A673 (cell line): ENCODE measurements around the gene TSPAN5. TPM values are rescaled to one million over a fixed set of nuclear protein-coding genes. Genes with fewer than 3 reads are reported as not detected.

Experiments used
- BruUV-seq: library from RNA; stranded (reverse); fragments of 400-500 nt; replicated peaks from 2 replicates; lab custom pipeline; 2021; lab: Mats Ljungman, UMichigan
- CTCF ChIA-PET: fragments of 300-600 bp; sonication (Branson Sonifier 250); formaldehyde crosslinking; loops from one replicate; lab custom pipeline; 2022; ENCODE audit warnings: antibody characterized with exemption; lab: Charles Lee
- POLR2A ChIA-PET: fragments of 300-600 bp; sonication (Branson Sonifier 250); formaldehyde crosslinking; loops from one replicate; lab custom pipeline; 2022; ENCODE audit warnings: antibody characterized with exemption; ENCODE audit not compliant: low non-redundant PET; lab: Charles Lee
- DNase-seq: peaks from one replicate; pipeline ENCODE4 v3.0.0-alpha.2; 2015; ENCODE audit warnings: low spot score
- H3K27ac ChIP-seq: fragments of 200-600 bp; sonication (generic); 2 replicates; pipeline ENCODE4 v1.5.1; 2016; ENCODE audit warnings: mixed run types, low read depth, mild to moderate bottlenecking, mixed read lengths, antibody characterized with exemption, low read length; ENCODE audit not compliant: poor library complexity, severe bottlenecking
- H3K27me3 ChIP-seq: fragments of 200-600 bp; sonication (generic); replicated peaks from 2 replicates; pipeline ENCODE4 v1.6.1; 2017; ENCODE audit warnings: mixed run types, low read depth, mild to moderate bottlenecking, mixed read lengths, antibody characterized with exemption, low read length; ENCODE audit not compliant: insufficient read depth, poor library complexity
- H3K36me3 ChIP-seq: fragments of 200-600 bp; sonication (generic); 2 replicates; pipeline ENCODE4 v1.6.1; 2016; ENCODE audit warnings: mixed run types, mild to moderate bottlenecking, mixed read lengths, antibody characterized with exemption, low read length; ENCODE audit not compliant: insufficient read depth, poor library complexity, severe bottlenecking
- H3K4me1 ChIP-seq: fragments of 200-600 bp; sonication (generic); 2 replicates; pipeline ENCODE4 v1.6.1; 2017; ENCODE audit warnings: mixed run types, mild to moderate bottlenecking, mixed read lengths, antibody characterized with exemption, low read length; ENCODE audit not compliant: insufficient read depth, poor library complexity, severe bottlenecking
- H3K4me3 ChIP-seq: fragments of 200-600 bp; sonication (generic); 2 replicates; pipeline ENCODE4 v1.5.1; 2016; ENCODE audit warnings: low read depth, mixed run types, mild to moderate bottlenecking, mixed read lengths, low read length; ENCODE audit not compliant: poor library complexity, severe bottlenecking
- H3K9me3 ChIP-seq: fragments of 200-600 bp; sonication (generic); 2 replicates; pipeline ENCODE4 v1.6.1; 2016; ENCODE audit warnings: mixed run types, low read depth, mild to moderate bottlenecking, mixed read lengths, antibody characterized with exemption, low read length; ENCODE audit not compliant: poor library complexity, severe bottlenecking
- EZH2 ChIP-seq: fragments of 200-600 bp; sonication (generic); IDR thresholded peaks from 2 replicates; pipeline ENCODE4 v1.6.1; 2017; ENCODE audit warnings: borderline replicate concordance, low read depth, mild to moderate bottlenecking, mixed read lengths, antibody characterized with exemption, low read length; ENCODE audit not compliant: poor library complexity, severe bottlenecking
- intact Hi-C: fragments of 100-400 bp; cut with micrococcal nuclease; formaldehyde crosslinking; loops from one replicate; pipeline ENCODE4 v1.10.0; 2022; ENCODE audit not compliant: unreplicated experiment
- total RNA-seq: library from RNA; stranded (reverse); gene quantifications from 2 replicates; pipeline ENCODE4 v1.2.3, GENCODE V29; 2021
- TF ChIP-seq, protein P1 (sequence below): fragments of 300-800, 200-600 bp; sonication (generic); conservative IDR thresholded peaks from 2 replicates; pipeline ENCODE4 v1.5.1; 2017; ENCODE audit warnings: low read depth, mild to moderate bottlenecking, antibody characterized with exemption, low read length, moderate library complexity, mixed read lengths

The TSPAN5 gene
- total RNA-seq, 1 experiment from 2014 or later, result 15.2 TPM

DNA sequence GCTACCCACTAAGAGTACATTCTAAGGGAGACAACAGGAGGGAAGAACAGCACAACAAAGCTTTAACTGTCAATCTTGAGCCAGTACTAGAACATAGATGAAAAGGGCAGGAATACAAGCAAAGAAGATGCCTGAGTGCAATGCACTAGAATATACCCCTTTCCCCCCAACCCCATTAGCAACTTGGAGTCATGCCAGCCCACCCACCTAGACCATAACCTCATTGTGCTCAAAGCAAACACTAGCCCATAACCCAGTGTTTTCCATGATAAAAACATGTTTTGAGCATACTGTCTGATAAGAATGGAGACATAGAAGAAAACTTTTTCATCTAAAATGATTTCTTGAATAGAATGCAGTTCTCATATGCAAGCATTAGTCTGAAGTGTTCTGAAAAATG is 214.0 kb downstream of the TSPAN5 start:
- intact Hi-C loops, result no loop called here
- no peak overlapping the region for H3K4me3 ChIP-seq
- no peaks in the 10 kb centered on the region for H3K9me3 ChIP-seq
- no peaks in the 10 kb centered on the region for H3K27me3 ChIP-seq
- BruUV-seq, result no TSS peak
- no peaks in the 10 kb centered on the region for H3K4me1 ChIP-seq
- no peaks in the 10 kb centered on the region for H3K36me3 ChIP-seq
- DNase-seq, result no peak
- POLR2A ChIA-PET, result no interaction called here
- CTCF ChIA-PET, result no interaction called here
- H3K27ac ChIP-seq, result no peak overlapping the region
- TF ChIP-seq, protein P1, sequence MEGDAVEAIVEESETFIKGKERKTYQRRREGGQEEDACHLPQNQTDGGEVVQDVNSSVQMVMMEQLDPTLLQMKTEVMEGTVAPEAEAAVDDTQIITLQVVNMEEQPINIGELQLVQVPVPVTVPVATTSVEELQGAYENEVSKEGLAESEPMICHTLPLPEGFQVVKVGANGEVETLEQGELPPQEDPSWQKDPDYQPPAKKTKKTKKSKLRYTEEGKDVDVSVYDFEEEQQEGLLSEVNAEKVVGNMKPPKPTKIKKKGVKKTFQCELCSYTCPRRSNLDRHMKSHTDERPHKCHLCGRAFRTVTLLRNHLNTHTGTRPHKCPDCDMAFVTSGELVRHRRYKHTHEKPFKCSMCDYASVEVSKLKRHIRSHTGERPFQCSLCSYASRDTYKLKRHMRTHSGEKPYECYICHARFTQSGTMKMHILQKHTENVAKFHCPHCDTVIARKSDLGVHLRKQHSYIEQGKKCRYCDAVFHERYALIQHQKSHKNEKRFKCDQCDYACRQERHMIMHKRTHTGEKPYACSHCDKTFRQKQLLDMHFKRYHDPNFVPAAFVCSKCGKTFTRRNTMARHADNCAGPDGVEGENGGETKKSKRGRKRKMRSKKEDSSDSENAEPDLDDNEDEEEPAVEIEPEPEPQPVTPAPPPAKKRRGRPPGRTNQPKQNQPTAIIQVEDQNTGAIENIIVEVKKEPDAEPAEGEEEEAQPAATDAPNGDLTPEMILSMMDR, result no peak
- TF ChIP-seq EZH2, result no peak

DNA sequence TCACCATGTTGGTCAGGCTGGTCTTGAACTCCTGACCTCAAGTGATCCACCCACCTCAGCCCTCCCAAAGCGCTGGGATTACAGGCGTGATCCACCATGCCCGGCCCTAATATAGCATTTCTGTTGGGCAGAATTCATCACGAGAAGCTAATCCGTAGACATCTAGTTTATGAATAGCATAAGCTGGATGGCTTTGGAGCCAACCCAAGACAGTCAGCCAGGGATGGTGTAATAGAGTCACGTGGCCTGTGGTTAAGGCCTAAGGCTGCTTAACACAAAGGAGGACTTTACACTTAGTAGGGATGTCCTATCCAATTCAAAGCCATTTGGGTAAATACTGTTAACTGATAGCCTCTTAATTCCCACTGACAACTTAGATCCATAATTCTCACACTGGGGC is 223.6 kb downstream of the TSPAN5 start:
- Histone ChIP-seq H3K4me3 (no peak overlapping the region), H3K9me3 (no peaks in the 10 kb centered on the region), H3K4me1 (no peaks in the 10 kb centered on the region), H3K27ac (no peak overlapping the region), H3K36me3 (no peaks in the 10 kb centered on the region), H3K27me3 (no peaks in the 10 kb centered on the region)
- POLR2A ChIA-PET, result no interaction called here
- no peak for DNase-seq
- CTCF ChIA-PET, result no interaction called here
- no TSS peak for BruUV-seq
- TF ChIP-seq EZH2, result no peak
- TF ChIP-seq, protein P1, result no peak
- intact Hi-C loops, result no loop called here

DNA sequence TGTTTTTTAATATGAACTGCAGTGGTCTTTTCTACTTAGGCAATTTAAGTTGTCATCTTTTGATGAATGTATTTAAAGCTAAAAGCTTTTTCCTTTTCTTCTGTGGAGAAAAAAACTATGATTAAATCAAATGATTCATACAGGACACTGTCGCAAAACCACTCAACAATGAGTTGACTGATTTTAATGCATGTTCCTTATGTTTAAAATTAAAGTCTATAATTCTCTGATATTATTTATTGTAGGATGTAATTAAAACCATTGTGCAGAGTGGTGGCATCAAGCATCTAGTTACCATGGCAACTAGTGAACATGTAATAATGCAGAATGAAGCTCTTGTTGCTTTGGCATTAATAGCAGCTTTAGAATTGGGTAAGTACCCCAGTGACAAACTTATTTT is 224.7 kb downstream of the TSPAN5 start:
- Histone ChIP-seq H3K36me3 (no peaks in the 10 kb centered on the region), H3K9me3 (no peaks in the 10 kb centered on the region), H3K27me3 (no peaks in the 10 kb centered on the region), H3K27ac (no peak overlapping the region), H3K4me1 (no peaks in the 10 kb centered on the region), H3K4me3 (no peak overlapping the region)
- ChIA-PET CTCF (no interaction called here), POLR2A (no interaction called here)
- no TSS peak for BruUV-seq
- intact Hi-C loops, result no loop called here
- DNase-seq, result peak; percentile 2
- TF ChIP-seq, protein P1, result no peak
- no peak for TF ChIP-seq EZH2
